Loucy (cell line): Measurements from ENCODE around the gene SDK1.

ENCODE experiments used
- EZH2phosphoT487 ChIP-seq: fragments of 200-600 bp; IDR thresholded peaks from 2 replicates; pipeline ENCODE4 v1.6.1; 2018; ENCODE audit warnings: antibody characterized with exemption, mild to moderate bottlenecking, moderate library complexity, borderline replicate concordance
- TF ChIP-seq, protein P1 (sequence below): fragments of 200-600 bp; sonication (generic); conservative IDR thresholded peaks from 2 replicates; pipeline ENCODE4 v1.5.1; 2014; ENCODE audit warnings: mild to moderate bottlenecking, antibody characterized with exemption, low read length

- TF ChIP-seq, protein P1, sequence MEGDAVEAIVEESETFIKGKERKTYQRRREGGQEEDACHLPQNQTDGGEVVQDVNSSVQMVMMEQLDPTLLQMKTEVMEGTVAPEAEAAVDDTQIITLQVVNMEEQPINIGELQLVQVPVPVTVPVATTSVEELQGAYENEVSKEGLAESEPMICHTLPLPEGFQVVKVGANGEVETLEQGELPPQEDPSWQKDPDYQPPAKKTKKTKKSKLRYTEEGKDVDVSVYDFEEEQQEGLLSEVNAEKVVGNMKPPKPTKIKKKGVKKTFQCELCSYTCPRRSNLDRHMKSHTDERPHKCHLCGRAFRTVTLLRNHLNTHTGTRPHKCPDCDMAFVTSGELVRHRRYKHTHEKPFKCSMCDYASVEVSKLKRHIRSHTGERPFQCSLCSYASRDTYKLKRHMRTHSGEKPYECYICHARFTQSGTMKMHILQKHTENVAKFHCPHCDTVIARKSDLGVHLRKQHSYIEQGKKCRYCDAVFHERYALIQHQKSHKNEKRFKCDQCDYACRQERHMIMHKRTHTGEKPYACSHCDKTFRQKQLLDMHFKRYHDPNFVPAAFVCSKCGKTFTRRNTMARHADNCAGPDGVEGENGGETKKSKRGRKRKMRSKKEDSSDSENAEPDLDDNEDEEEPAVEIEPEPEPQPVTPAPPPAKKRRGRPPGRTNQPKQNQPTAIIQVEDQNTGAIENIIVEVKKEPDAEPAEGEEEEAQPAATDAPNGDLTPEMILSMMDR: no peak
- TF ChIP-seq EZH2phosphoT487: no peak
Measured at GRCh38 chr7:4247106-4247876, 946.2 kb downstream of the SDK1 start.
